Loucy (cell line): Measurements from ENCODE around the gene C1QL4.

ENCODE experiments used
- H2AFZ ChIP-seq: fragments of 200-600 bp; sonication (generic); 2 replicates; pipeline ENCODE4 v1.6.0; 2016; ENCODE audit warnings: antibody characterized with exemption, mild to moderate bottlenecking, low read length, moderate library complexity
- H3F3A ChIP-seq: fragments of 200-600 bp; 2 replicates; pipeline ENCODE4 v1.6.0; 2016; ENCODE audit warnings: antibody characterized with exemption, low read depth, mild to moderate bottlenecking
- H3K27me3 ChIP-seq: fragments of 200-600 bp; sonication (generic); 2 replicates; pipeline ENCODE4 v1.6.1; 2014; ENCODE audit warnings: low read length, mild to moderate bottlenecking; ENCODE audit not compliant: insufficient read depth, poor library complexity, severe bottlenecking
- H3K36me3 ChIP-seq: fragments of 200-600 bp; sonication (generic); 2 replicates; pipeline ENCODE4 v1.6.1; 2016; ENCODE audit warnings: low read length; ENCODE audit not compliant: insufficient read depth
- H3K4me1 ChIP-seq: fragments of 200-600 bp; sonication (generic); 2 replicates; pipeline ENCODE4 v1.5.1; 2014; ENCODE audit warnings: low read length, mild to moderate bottlenecking; ENCODE audit not compliant: insufficient read depth, poor library complexity, severe bottlenecking
- H3K4me2 ChIP-seq: fragments of 200-600 bp; sonication (generic); 2 replicates; pipeline ENCODE4 v1.6.0; 2014; ENCODE audit warnings: antibody characterized with exemption, low read length, low read depth, mild to moderate bottlenecking; ENCODE audit not compliant: poor library complexity, severe bottlenecking
- H3K4me3 ChIP-seq: fragments of 200-600 bp; sonication (generic); 2 replicates; pipeline ENCODE4 v1.5.1; 2014; ENCODE audit warnings: low read length, mild to moderate bottlenecking, mixed read lengths; ENCODE audit not compliant: poor library complexity, severe bottlenecking
- H3K79me2 ChIP-seq: fragments of 200-600 bp; sonication (generic); 2 replicates; pipeline ENCODE4 v1.6.1; 2014; ENCODE audit warnings: low read length; ENCODE audit not compliant: insufficient read depth
- H3K9ac ChIP-seq: fragments of 200-600 bp; sonication (generic); 2 replicates; pipeline ENCODE4 v1.6.0; 2014; ENCODE audit warnings: mild to moderate bottlenecking, low read depth, low read length, moderate library complexity; ENCODE audit not compliant: poor library complexity, severe bottlenecking
- H3K9me2 ChIP-seq: fragments of 200-600 bp; sonication (generic); replicated peaks from 2 replicates; pipeline ENCODE4 v1.6.1; 2016; ENCODE audit warnings: low read depth, low read length, mixed read lengths
- H3K9me3 ChIP-seq: fragments of 200-600 bp; sonication (generic); 2 replicates; pipeline ENCODE4 v1.6.1; 2014; ENCODE audit warnings: mild to moderate bottlenecking, antibody characterized with exemption, low read length, low read depth; ENCODE audit not compliant: insufficient read depth
- H4K20me1 ChIP-seq: fragments of 200-600 bp; sonication (generic); 2 replicates; pipeline ENCODE4 v1.6.0; 2014; ENCODE audit warnings: antibody characterized with exemption, low read length, mild to moderate bottlenecking; ENCODE audit not compliant: insufficient read depth, poor library complexity, severe bottlenecking
- CTCF ChIP-seq: fragments of 200-600 bp; sonication (generic); conservative IDR thresholded peaks from 2 replicates; pipeline ENCODE4 v1.5.1; 2014; ENCODE audit warnings: mild to moderate bottlenecking, antibody characterized with exemption, low read length
- EZH2phosphoT487 ChIP-seq: fragments of 200-600 bp; IDR thresholded peaks from 2 replicates; pipeline ENCODE4 v1.6.1; 2018; ENCODE audit warnings: antibody characterized with exemption, mild to moderate bottlenecking, moderate library complexity, borderline replicate concordance

C1QL4 gene

GRCh38 chr12:49366096-49366651 lies 29.2 kb upstream of the C1QL4 start:
- peaks cover 37% of the 10 kb centered on the region for H3K79me2 ChIP-seq

GRCh38 chr12:49365542-49365941 lies 28.6 kb upstream of the C1QL4 start:
- TF ChIP-seq CTCF (no peak), EZH2phosphoT487 (no peak)

More at GRCh38 chr12:49366096-49366651, 29.2 kb upstream of the C1QL4 start:
- no peaks in the 10 kb centered on the region for H3K36me3 ChIP-seq
- no peak for TF ChIP-seq EZH2phosphoT487
- no peak for TF ChIP-seq CTCF
- no peaks in the 10 kb centered on the region for H3K9me2 ChIP-seq
- H3K9me3 ChIP-seq: no peaks in the 10 kb centered on the region
- peak overlapping the region; percentile 96 for H3K9ac ChIP-seq
- H3K4me3 ChIP-seq: peak overlapping the region; percentile 92
- H4K20me1 ChIP-seq: peaks cover 24% of the 10 kb centered on the region
- peaks cover 3% of the 10 kb centered on the region; the same call in 1 of the 2 replicates for H3F3A ChIP-seq
- peak overlapping the region; percentile 84 for H3K4me2 ChIP-seq
- peak overlapping the region; percentile 98 for H2AFZ ChIP-seq
- no peaks in the 10 kb centered on the region for H3K27me3 ChIP-seq
- peaks cover 43% of the 10 kb centered on the region for H3K4me1 ChIP-seq

GRCh38 chr12:49364989-49365388 lies 28.0 kb upstream of the C1QL4 start:
- peaks cover 15% of the 10 kb centered on the region for H4K20me1 ChIP-seq
- H3F3A ChIP-seq: peaks cover 3% of the 10 kb centered on the region; the same call in 1 of the 2 replicates
- H2AFZ ChIP-seq: no peak overlapping the region
- H3K9me2 ChIP-seq: no peaks in the 10 kb centered on the region
- H3K4me2 ChIP-seq: no peak overlapping the region
- H3K9ac ChIP-seq: no peak overlapping the region
- no peaks in the 10 kb centered on the region for H3K9me3 ChIP-seq
- H3K4me1 ChIP-seq: peaks cover 32% of the 10 kb centered on the region
- no peak for TF ChIP-seq EZH2phosphoT487
- no peak for TF ChIP-seq CTCF
- peaks cover 25% of the 10 kb centered on the region for H3K79me2 ChIP-seq
- H3K27me3 ChIP-seq: no peaks in the 10 kb centered on the region
- H3K36me3 ChIP-seq: no peaks in the 10 kb centered on the region
- H3K4me3 ChIP-seq: no peak overlapping the region

More at GRCh38 chr12:49365542-49365941, 28.6 kb upstream of the C1QL4 start:
- H3K79me2 ChIP-seq: peaks cover 31% of the 10 kb centered on the region
- no peaks in the 10 kb centered on the region for H3K9me3 ChIP-seq
- H3F3A ChIP-seq: peaks cover 3% of the 10 kb centered on the region; the same call in 1 of the 2 replicates
- H3K4me1 ChIP-seq: peaks cover 37% of the 10 kb centered on the region
- peak overlapping the region; percentile 84 for H3K4me2 ChIP-seq
- H4K20me1 ChIP-seq: peaks cover 20% of the 10 kb centered on the region
- no peak overlapping the region for H2AFZ ChIP-seq
- H3K4me3 ChIP-seq: peak overlapping the region; percentile 92
- H3K27me3 ChIP-seq: no peaks in the 10 kb centered on the region
- H3K9me2 ChIP-seq: no peaks in the 10 kb centered on the region
- no peaks in the 10 kb centered on the region for H3K36me3 ChIP-seq
- H3K9ac ChIP-seq: peak overlapping the region; percentile 96
